GM18526 (cell line): ENCODE results near the gene TUBB1.

Experiments used
- POLR2A ChIP-seq: IDR thresholded peaks from 3 replicates; pipeline ENCODE4 v1.6.1; 2011; ENCODE audit not compliant: insufficient read length; ENCODE audit errors: extremely low read depth

The TUBB1 gene

GRCh38 chr20:59023616-59024015 lies 4.4 kb downstream of the TUBB1 start:
- no peak for TF ChIP-seq POLR2A

- no peak for TF ChIP-seq POLR2A
These were observed 4.9 kb downstream of the TUBB1 start for GRCh38 chr20:59024111-59024530.

- TF ChIP-seq POLR2A, result no peak
These were observed 5.9 kb downstream of the TUBB1 start for GRCh38 chr20:59025086-59025485.

GRCh38 chr20:59025511-59025910 lies 6.3 kb downstream of the TUBB1 start:
- TF ChIP-seq POLR2A, result no peak

GRCh38 chr20:59026904-59027740 lies 7.9 kb downstream of the TUBB1 start:
- TF ChIP-seq POLR2A, result no peak

GRCh38 chr20:59027741-59028320 lies 8.6 kb downstream of the TUBB1 start:
- TF ChIP-seq POLR2A, result no peak

GRCh38 chr20:59028812-59029211 lies 9.6 kb downstream of the TUBB1 start:
- no peak for TF ChIP-seq POLR2A

- TF ChIP-seq POLR2A, result no peak
These were observed 11.8 kb downstream of the TUBB1 start for GRCh38 chr20:59030911-59031563.

- no peak for TF ChIP-seq POLR2A
These were observed 12.4 kb downstream of the TUBB1 start for GRCh38 chr20:59031564-59032022.

- peak; percentile 92 for TF ChIP-seq POLR2A
These were observed 12.9 kb downstream of the TUBB1 start, which contains the start of gene ATP5F1E for GRCh38 chr20:59032023-59032712. Gene ATP5F1E, minus strand, starts transcription at chr20:59032335. Its CDS starts 84 bp downstream, at chr20:59032251.

- TF ChIP-seq POLR2A, result no peak
These were observed 13.5 kb downstream of the TUBB1 start for GRCh38 chr20:59032713-59033059.

GRCh38 chr20:59033093-59033492 lies 13.9 kb downstream of the TUBB1 start:
- no peak for TF ChIP-seq POLR2A

GRCh38 chr20:59033616-59034165 lies 14.5 kb downstream of the TUBB1 start:
- TF ChIP-seq POLR2A, result no peak

GRCh38 chr20:59035381-59035780 lies 16.2 kb downstream of the TUBB1 start:
- TF ChIP-seq POLR2A, result no peak

GRCh38 chr20:59037386-59037785 lies 18.2 kb downstream of the TUBB1 start:
- no peak for TF ChIP-seq POLR2A
